BE2C (cell line): ENCODE data around the gene DPY19L3.

Source experiments
- DNase-seq: peaks from one replicate; pipeline ENCODE4 v3.0.0-alpha.2; 2020
- H3K27me3 ChIP-seq: fragments of 250-450 bp; sonication (Bioruptor Pico); 2 replicates; pipeline ENCODE4 v1.5.1; 2020; ENCODE audit warnings: mild to moderate bottlenecking
- H3K36me3 ChIP-seq: fragments of 250-450 bp; sonication (Bioruptor Pico); 2 replicates; pipeline ENCODE4 v1.5.1; 2020; ENCODE audit warnings: mild to moderate bottlenecking
- H3K4me1 ChIP-seq: fragments of 250-450 bp; sonication (Bioruptor Pico); 2 replicates; pipeline ENCODE4 v1.5.1; 2020
- H3K4me3 ChIP-seq: 2 replicates; pipeline ENCODE4 v1.5.1; 2011; ENCODE audit warnings: low read depth, low read length
- H3K9me3 ChIP-seq: fragments of 250-450 bp; sonication (Bioruptor Pico); 2 replicates; pipeline ENCODE4 v1.5.1; 2020
- TF ChIP-seq, protein P1 (sequence below): IDR thresholded peaks from 2 replicates; pipeline ENCODE4 v1.5.1; 2012; ENCODE audit warnings: mild to moderate bottlenecking, low read depth, low read length

The DPY19L3 gene

DNA sequence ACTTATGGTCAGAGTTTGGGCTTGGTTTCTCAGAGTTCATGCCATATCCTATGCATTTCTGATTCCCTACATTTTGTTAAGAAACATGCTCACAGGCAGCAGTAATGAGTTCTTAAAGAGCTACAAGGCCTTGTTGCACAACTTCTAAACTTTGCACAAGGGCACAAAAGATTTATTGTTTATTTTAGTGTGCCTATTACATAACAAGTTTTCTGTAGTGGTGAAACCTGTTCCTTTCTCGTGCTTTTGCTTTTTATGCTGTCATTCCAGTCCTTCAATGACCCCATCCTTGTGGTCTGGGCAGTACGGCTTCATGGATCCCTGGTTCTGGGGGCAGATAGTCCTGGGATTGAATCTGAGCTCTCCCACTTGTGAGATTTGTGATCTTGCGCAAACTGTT lies 42.4 kb upstream of the DPY19L3 start:
- Histone ChIP-seq H3K9me3 (no peaks in the 10 kb centered on the region), H3K36me3 (peaks cover 66% of the 10 kb centered on the region), H3K4me1 (no peaks in the 10 kb centered on the region), H3K4me3 (no peak overlapping the region), H3K27me3 (no peaks in the 10 kb centered on the region)
- TF ChIP-seq, protein P1, sequence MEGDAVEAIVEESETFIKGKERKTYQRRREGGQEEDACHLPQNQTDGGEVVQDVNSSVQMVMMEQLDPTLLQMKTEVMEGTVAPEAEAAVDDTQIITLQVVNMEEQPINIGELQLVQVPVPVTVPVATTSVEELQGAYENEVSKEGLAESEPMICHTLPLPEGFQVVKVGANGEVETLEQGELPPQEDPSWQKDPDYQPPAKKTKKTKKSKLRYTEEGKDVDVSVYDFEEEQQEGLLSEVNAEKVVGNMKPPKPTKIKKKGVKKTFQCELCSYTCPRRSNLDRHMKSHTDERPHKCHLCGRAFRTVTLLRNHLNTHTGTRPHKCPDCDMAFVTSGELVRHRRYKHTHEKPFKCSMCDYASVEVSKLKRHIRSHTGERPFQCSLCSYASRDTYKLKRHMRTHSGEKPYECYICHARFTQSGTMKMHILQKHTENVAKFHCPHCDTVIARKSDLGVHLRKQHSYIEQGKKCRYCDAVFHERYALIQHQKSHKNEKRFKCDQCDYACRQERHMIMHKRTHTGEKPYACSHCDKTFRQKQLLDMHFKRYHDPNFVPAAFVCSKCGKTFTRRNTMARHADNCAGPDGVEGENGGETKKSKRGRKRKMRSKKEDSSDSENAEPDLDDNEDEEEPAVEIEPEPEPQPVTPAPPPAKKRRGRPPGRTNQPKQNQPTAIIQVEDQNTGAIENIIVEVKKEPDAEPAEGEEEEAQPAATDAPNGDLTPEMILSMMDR: no peak
- no peak for DNase-seq

DNA sequence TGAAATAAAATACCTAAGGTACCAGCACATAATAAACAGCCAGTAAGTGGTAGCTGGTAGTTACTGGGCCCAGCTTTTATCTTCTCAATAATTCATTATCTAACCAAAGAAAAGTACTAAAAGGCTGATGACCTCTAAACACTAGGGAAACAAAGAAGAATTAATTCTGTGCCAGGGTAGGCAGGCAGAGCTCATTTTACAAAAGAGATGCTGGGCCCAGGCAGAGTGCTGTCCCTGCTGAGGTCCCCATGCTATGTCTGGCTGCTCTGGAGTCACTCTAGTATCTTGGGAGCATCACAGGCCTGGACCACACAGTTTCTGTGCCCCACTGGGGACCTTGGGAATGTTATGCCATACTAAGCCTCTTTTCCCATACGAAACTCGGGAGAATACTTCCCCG lies 41.9 kb upstream of the DPY19L3 start:
- DNase-seq: no peak
- Histone ChIP-seq H3K9me3 (no peaks in the 10 kb centered on the region), H3K36me3 (peaks cover 62% of the 10 kb centered on the region), H3K4me1 (no peaks in the 10 kb centered on the region), H3K4me3 (no peak overlapping the region), H3K27me3 (no peaks in the 10 kb centered on the region)
- TF ChIP-seq, protein P1: no peak

DNA sequence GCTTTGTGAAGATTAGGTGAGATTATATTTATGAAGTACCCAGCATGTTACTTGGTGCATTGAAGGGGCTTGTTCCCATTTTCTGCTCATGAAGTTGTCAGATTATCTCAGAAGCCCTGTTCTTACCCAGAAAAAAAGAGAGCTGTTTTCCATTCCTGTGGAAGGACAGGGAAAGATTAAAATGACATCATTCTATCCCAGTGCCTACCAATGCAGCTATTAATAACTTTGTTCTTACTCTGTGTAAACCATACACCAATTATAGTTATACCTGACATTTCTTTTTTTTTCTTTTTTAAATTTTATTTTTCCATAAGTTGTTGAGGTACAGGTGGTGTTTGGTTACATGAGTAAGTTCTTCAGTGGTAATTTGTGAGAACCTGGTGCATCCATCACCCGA lies 41.5 kb upstream of the DPY19L3 start:
- TF ChIP-seq, protein P1: no peak
- no peak for DNase-seq
- Histone ChIP-seq H3K4me1 (no peaks in the 10 kb centered on the region), H3K27me3 (no peaks in the 10 kb centered on the region), H3K4me3 (no peak overlapping the region), H3K9me3 (no peaks in the 10 kb centered on the region), H3K36me3 (peaks cover 58% of the 10 kb centered on the region)

DNA sequence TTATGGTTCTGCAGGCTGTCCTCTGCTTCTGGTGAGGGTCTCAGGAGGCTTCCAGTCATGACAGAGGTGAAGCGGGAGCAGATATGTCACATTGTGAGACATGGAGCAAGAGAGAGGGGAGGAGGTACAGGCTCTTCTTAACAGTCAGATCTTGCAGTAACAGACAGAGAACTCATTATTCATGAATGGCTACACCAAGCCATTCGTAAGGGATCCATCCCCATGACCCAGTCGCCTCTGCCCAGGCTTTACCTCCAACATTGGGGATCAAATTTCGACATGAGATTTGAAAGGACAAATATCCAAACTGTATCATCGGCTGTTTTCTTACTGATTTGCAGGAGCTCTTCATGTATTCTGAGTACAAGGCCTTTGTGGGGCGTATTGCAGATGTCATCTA lies 38.5 kb upstream of the DPY19L3 start:
- H3K9me3 ChIP-seq: no peaks in the 10 kb centered on the region
- DNase-seq: no peak
- H3K36me3 ChIP-seq: peaks cover 40% of the 10 kb centered on the region
- TF ChIP-seq, protein P1: no peak
- no peaks in the 10 kb centered on the region for H3K27me3 ChIP-seq
- H3K4me3 ChIP-seq: no peak overlapping the region
- no peaks in the 10 kb centered on the region for H3K4me1 ChIP-seq

DNA sequence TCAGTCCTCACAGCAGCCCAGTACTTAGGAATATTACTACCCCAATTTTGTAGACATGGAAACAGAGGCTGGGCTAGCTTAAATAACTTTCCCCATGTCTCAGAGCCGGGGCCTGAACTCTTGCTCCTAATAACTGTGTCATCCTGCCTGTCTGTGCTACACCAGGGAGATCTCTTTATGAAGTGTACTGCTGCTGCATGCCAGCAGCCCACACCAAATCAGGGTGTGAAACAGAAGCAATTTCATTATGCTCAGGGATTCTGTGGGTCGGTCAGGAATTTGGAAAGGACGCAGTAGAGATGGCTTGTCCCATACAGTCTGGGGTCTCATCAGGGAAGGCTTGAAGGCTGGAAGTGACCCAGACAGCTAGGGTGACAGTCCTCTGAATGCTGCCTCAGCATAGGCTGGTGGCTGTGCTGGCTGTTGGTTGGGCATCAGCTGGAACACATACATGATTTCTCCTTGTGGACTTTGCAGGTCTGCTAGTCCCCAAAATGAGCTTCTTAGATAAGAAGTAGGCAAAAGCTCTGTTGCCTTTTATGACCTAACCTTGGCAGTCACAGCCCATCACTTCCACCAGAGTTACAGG lies 37.5 kb upstream of the DPY19L3 start:
- no peak for DNase-seq
- TF ChIP-seq, protein P1: no peak
- H3K9me3 ChIP-seq: no peaks in the 10 kb centered on the region
- peaks cover 44% of the 10 kb centered on the region for H3K36me3 ChIP-seq
- H3K4me3 ChIP-seq: no peak overlapping the region
- no peaks in the 10 kb centered on the region for H3K27me3 ChIP-seq
- H3K4me1 ChIP-seq: no peaks in the 10 kb centered on the region

DNA sequence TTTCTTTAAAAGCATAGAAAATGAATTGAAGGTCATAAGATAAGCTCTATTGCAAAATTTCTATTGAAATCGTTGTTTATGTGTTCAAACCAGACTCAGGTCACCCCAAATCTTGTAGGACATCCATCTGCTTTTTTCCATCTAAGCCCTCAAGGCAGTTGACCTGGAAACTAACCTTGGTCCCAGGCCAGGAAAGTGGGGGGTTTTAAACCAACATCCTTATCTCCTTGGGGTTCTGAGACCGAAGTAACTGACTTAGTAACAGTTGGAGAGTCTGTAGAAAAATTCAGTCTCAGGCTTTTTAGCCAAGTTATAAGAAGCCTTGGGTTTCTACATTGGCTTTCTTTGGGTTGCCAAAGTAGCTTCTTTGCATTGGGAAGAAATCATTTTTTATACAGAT lies 36.8 kb upstream of the DPY19L3 start:
- Histone ChIP-seq H3K27me3 (no peaks in the 10 kb centered on the region), H3K4me1 (no peaks in the 10 kb centered on the region), H3K9me3 (no peaks in the 10 kb centered on the region), H3K36me3 (peaks cover 39% of the 10 kb centered on the region), H3K4me3 (no peak overlapping the region)
- DNase-seq: no peak
- TF ChIP-seq, protein P1: no peak
